Measurements from ENCODE around the gene MAPK13.

The MAPK13 gene

GRCh38 chr6:36155662-36156061 lies 25.3 kb downstream of the MAPK13 start:
- no peak for DNase-seq

DNA sequence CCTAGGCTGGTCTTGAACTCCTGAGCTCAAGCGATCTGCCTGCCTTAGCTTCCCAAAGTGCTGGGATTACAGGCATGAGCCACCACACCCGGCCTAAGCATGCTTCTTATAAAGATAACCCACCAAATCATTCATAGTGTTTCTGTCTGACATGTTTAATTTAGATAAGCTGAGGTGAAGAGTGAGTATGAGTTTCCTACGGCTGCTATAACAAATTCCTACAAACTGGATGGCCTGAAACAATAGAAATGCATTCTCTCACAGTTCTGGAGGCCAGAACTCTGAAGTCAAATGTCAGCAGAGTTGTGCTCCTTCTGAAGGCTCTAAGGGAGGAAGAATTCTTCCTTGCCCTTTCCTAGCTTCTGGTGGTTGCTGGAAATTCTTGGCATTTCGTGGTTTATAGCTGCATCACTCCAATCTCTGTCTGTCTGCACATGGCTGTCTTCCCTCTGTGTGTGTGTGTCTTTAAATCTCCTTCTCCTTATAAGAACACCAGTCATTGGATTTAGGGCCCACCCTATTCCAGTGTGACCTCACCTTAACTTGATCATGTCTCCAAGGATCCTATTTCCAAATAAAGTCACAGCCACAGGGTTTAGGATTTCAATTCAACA lies 29.9 kb downstream of the MAPK13 start:
- no peak for DNase-seq

GRCh38 chr6:36169023-36170007 lies 39.0 kb downstream of the MAPK13 start:
- no peak for DNase-seq

GRCh38 chr6:36170704-36171103 lies 40.4 kb downstream of the MAPK13 start:
- no peak for DNase-seq

DNA sequence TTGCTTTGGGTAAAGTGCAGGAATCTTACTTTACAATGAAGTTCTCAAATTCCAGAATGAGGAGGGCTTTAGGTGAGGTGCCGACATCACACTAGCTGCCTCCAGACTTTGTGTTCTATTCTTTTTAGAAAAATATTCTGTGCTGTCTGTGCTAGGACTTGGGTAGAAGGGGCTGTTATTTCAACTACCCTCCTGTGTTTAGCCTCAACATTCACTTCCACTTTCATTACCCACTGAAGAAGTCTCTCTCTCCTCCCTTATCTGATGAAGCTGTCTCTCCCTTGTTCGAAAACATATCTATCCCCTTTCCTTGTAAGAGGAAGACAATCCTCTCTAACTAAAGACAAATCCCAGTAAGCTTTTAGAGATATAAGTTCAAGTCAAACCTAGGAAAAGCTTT lies 41.3 kb downstream of the MAPK13 start:
- DNase-seq, result no peak

DNA sequence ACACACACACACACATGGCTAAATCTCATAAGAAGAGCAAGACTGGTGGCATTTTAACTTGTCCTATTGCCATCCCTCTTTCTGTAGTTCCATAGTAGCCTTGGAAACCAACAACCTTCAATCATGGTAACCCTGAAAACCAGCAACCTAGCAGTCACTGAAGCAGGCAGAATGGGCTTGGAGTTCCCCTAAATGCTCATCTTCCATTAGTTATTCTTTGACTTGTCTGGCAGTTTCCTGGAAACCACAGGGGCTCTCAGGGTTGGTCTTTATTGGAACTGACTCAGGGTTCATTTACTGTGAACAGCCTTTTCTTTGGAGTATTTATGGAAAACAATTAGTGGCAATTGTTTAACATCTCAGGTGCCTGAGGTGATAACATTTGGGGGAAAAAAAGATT lies 46.9 kb downstream of the MAPK13 start:
- DNase-seq, result no peak

- no peak for DNase-seq
These were observed 48.2 kb downstream of the MAPK13 start for GRCh38 chr6:36178544-36178943.

- DNase-seq, result no peak
These were observed 49.8 kb downstream of the MAPK13 start for GRCh38 chr6:36180126-36180525.

DNA sequence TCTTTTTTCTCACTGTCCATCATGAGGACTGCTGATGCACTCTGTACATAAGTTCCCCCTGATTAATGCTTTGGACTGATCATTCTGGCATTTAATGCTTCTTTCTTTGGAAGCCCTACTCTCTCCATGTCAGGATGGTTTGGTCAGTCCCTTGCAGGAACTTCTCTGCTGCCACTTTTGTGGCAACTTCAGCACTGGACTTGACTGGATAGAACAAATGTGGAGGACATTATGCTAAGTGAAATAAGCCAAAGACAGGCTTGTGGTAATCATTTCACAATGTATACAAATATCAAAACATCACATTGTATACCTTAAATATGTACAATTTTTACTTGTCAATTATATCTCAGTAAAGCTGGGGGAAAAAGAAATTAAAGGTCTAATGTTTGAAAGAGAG lies 54.0 kb downstream of the MAPK13 start:
- DNase-seq, result no peak

DNA sequence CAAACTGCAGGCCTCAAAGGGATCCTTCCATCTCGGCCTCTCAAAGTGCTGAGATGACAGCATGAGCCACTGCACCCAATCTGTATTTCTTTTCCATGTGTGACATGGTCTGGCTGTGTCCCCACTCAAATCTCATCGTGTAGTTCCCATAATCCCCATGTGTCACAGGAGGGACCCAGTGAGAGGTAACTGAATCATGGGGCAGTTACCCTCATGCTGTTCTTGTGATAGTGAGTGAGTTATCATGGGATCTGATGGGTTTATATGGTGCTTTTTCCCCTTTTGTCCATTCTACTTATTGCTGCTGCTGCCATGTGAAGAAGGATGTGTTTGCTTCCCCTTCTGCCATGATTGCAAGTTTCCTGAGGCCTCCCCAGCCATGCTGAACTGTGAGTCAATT lies 55.9 kb downstream of the MAPK13 start:
- no peak for DNase-seq

DNA sequence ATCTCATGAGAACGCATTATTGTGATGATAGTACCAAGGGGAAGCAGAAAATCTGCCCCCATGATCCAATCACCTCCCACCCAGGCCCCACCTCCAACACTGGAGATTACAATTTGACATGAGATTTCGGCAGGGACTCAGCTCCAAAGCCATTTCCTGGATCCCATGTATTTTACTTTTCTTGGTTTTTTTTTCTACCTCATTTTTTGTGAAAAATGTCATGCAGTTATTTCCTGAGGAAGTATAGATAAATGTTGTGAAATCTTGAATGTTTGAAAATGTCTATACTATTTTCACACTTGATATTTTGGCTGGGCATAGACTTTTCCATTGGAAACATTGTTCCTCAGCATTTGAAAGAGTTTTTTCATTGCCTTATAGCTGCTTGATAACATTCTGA lies 57.1 kb downstream of the MAPK13 start:
- no peak for DNase-seq

All from C1 segment of cervical spinal cord (tissue), 14 donors.